ENCODE measurements around the gene CCNI.

GRCh38 chr4:77020017-77020416, 55.8 kb downstream of the CCNI start:
- TF ChIP-seq POLR2A (IDR thresholded peaks at IDR 0.05) (no peak), CTCF (IDR thresholded peaks at IDR 0.05) (no peak)

Measured in testis (tissue), 2 donors.